GM18508 (cell line): ENCODE results near the gene AJUBA.
"Not testable (repeated sequence)": the region's sequence is repeated elsewhere in the genome, so short reads cannot be mapped to it uniquely, and the experiment has no call there.

Experiments
- ATAC-seq: cut with Tn5 transposase; IDR thresholded peaks from one replicate; pipeline ENCODE4 v1.9.1; 2021; ENCODE audit warnings: moderate number of reproducible peaks; ENCODE audit not compliant: insufficient read depth, unreplicated experiment

Gene AJUBA

GRCh38 chr14:22981876-22982476 lies 375 bp downstream of the AJUBA start:
- no peak for ATAC-seq

GRCh38 chr14:22981090-22981875 lies 1.1 kb downstream of the AJUBA start:
- no peak for ATAC-seq

GRCh38 chr14:22980672-22981089 lies 1.7 kb downstream of the AJUBA start:
- ATAC-seq: no peak

- no peak for ATAC-seq
These were observed 2.5 kb downstream of the AJUBA start for GRCh38 chr14:22979748-22980392.

DNA sequence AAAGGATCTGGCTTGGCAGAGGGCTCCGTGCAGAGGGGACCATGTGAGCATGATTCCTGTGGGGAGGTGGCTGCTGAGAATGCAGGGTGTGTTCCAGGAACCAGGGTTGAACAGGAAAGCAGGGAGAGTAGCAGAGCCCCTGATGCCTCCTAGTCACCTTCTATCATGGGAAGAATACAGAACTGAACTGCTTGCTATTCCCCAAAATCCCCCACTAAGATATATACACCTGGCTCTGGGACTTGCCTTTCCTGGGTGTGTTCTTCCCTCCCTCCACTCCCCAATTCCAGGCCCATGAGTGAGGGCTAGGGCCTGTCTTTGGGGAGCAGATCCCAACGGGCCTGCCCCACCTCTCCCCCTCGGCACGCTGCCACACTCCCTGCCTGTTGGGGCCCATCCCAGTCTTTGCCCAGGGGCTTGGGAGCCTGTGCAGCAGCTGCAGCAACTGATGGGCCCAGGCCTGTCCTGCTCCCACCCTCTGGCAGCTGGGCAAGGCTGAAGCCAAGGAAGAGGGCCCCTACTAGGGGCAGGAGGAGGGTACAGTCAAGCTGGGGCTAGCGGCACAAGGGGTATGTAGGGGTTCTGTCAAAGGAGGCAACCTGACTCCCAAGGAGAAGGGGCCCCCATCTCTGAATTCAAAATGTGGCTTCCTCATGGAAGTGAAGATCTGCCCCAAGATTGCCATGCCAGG lies 3.2 kb downstream of the AJUBA start:
- ATAC-seq: no peak

DNA sequence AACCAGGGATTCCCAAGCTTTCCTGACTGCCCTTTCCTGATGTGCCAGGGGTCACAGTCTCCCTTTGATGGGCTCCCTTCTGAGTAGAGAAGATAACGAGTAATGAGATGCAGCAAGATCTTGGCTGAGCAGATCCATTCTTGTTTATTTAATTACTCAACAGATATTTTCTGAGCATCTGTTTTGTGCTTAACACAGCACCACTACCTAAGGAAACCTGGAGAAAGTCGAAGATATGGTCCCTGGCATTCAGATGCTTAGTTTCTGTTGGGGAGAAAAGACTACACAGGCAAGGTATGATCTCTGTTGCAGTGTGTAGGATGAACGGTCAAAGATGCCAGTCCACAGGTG lies 3.9 kb downstream of the AJUBA start:
- ATAC-seq: no peak

GRCh38 chr14:22977684-22978486 lies 4.5 kb downstream of the AJUBA start:
- ATAC-seq: no peak

GRCh38 chr14:22977434-22977683 lies 5.0 kb downstream of the AJUBA start:
- ATAC-seq: no peak

GRCh38 chr14:22976620-22977433 lies 5.5 kb downstream of the AJUBA start:
- no peak for ATAC-seq

DNA sequence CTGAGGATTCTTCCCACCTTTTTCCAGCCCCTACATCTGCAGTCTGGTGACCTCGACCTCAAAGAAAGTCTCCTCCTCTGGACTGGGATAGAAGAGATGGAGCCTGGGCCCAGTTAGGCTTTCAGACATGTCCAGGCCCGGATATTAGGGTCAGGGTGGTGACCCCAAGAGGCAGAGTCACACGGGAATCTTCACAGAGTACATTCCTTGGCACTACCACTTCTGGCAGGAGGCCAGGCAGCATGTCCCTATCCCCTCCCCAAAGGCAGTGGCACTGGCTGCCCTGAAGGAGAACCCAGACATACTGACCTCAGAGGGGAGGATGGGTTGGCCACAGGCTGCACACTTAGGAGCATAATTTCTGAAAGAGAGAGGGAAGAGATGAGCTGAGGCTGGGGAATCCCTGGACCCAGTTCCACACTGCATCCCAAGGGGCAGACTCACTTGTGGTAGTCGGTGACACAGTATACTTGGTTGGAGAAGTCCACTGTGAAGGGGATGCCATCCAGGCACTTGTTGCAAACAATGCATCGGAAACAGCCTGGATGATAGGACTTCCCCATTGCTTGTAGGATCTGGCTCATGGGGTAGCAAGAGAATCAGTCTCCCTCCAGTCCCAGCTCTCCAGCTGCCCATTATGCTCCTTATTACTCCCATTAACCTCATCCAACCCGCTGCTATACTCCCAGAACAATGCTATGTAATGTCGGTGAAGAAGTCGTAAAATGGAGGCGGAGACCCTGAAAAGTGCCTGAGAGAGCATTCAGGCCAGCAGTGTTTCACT lies 7.6 kb downstream of the AJUBA start:
- no peak for ATAC-seq

- no peak for ATAC-seq
These were observed 8.9 kb downstream of the AJUBA start for GRCh38 chr14:22973217-22974032.

DNA sequence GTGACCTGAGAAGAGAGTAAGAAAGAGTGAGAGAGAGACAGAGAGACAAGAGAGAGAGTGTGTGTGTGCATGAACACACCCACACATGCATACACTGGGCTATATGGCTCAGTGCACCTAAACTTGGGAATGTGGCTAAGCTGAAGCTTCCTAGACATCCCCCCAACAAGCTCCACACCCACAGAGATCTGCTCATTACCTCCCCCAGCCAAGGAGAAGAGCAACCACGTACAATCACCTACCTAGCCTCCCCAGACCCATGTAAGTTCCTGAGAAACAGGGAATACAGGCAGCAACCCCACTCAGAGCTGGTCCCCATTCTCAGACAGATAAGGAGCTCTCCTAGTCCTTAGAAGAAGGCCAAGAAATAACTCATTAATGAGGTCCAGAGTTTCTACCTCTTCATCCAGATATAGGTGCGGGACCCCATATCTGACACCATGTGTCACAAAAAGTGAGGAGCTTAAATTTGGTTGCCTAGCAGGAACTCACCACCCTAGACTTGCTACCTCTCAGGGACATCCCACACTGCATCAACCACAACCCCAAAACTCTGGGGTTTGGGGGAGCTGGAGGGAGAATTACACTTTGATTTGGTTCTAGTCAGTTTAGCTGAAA lies 9.9 kb downstream of the AJUBA start:
- no peak for ATAC-seq

DNA sequence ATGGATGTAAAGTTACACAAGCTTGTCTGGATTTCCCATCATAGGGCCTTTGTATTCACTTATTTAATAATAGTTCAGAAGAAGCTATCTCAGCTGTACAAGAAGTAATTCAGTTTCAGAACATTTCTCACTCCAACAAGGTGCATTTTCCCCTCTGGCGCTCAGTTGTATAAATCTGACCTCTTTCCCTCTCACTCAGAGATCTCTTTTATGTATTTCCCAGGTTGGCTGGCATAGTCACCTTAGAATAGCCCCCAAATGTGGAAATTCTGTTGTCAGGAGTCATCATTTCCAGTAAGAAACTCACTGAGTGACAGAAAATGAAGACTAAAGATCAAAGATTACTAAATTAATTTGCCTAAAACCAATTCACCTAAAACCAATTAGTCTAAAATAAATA lies 11.2 kb downstream of the AJUBA start:
- ATAC-seq: no peak

DNA sequence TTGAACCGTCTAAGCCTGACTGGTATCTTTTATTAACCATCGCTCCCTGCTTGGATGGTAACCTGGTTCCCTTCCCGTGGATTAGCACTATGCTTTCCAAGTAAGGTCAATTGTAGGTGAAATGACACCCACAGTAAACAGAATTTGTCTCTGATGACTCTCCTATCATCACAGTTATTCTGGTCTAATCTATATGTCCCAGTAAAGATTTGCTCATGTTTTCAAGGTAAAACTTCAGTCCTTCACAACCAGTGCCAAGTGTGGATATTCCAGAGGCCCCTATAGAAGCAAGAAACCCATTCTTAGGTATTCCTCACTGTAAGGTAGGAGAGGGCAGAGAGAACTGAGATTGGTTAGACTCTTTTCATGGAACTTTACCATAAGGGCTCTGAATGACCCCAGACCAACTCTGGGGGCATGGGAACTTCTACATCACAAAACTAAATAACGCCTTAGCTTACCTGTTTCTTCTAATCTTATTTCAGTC lies 15.5 kb downstream of the AJUBA start:
- ATAC-seq: no peak

DNA sequence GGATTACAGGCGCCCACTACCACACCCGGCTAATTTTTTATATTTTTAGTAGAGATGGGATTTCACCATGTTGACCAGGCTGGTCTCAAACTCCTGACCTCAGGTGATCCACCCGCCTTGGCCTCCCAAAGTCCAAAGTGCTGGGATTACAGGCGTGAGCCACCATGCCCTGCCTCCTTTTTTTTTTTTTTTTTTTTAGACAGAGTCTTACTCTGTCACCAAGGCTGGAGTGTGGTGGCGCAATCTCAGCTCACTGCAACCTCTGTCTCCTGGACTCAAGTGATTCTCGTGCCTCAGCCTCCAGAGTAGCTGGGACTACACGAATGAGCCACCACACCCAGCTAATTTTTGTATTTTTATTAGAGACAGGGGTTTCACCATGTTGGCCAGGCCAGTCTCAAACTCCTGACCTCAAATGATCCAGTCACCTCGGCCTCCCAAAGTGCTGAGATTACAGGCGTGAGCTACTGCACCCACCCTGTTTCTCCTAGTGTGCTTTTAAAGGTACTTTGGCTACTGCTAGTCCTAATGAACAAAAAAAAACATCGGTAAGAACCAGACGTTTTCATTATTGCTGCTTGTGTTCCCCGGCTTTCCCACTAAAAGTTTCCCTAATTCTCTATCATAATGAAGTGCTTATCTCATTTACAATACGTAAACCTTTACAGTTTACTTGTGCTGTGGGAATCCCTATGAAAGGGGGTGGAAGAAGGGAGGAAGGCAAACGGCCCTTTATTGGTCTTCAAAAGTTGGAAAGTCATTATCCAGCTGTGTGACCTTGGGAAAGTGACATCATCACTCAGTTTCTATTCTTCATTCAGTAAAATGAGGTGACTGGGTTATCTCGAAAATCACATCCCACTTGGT lies 16.2 kb downstream of the AJUBA start:
- ATAC-seq: not testable (repeated sequence)

DNA sequence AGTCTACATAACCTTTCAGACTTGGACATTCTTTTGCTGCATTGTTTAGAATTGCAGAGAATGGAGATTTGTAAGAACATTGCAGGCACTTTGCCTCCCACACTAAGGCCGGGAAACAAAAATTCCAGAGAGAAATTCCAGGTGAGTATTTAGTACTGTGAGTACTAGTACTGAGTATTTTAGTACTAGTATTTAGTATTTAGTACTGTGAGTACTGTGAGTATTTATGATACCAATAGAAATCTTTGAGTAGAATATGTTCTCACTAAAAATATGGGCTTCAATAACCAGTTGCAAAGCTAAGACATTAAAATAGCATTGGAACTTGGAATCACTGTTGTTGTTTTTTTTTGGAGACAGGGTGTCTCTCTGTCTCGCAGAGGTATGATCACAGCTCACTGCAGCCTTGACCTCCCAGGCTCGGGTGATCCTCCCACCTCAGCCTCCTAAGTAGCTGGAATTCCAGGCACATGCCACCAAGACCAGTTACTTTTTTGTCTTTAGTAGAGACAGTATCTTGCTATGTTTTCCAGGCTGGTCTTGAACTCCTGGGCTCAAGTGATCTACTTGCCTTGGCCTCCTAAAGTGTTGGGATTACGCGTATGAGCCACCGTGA lies 20.2 kb downstream of the AJUBA start:
- no peak for ATAC-seq
